VCaP (cell line): ENCODE results near the gene PRR5L.

Experiments
- H3K27ac ChIP-seq: fragments of 450-650 bp; 2 replicates; pipeline ENCODE4 v1.5.1; 2017
- TF ChIP-seq, protein P1 (sequence below): fragments of 450-650 bp; conservative IDR thresholded peaks from 2 replicates; pipeline ENCODE4 v1.5.1; 2017; ENCODE audit warnings: mild to moderate bottlenecking, moderate library complexity

The PRR5L gene

DNA sequence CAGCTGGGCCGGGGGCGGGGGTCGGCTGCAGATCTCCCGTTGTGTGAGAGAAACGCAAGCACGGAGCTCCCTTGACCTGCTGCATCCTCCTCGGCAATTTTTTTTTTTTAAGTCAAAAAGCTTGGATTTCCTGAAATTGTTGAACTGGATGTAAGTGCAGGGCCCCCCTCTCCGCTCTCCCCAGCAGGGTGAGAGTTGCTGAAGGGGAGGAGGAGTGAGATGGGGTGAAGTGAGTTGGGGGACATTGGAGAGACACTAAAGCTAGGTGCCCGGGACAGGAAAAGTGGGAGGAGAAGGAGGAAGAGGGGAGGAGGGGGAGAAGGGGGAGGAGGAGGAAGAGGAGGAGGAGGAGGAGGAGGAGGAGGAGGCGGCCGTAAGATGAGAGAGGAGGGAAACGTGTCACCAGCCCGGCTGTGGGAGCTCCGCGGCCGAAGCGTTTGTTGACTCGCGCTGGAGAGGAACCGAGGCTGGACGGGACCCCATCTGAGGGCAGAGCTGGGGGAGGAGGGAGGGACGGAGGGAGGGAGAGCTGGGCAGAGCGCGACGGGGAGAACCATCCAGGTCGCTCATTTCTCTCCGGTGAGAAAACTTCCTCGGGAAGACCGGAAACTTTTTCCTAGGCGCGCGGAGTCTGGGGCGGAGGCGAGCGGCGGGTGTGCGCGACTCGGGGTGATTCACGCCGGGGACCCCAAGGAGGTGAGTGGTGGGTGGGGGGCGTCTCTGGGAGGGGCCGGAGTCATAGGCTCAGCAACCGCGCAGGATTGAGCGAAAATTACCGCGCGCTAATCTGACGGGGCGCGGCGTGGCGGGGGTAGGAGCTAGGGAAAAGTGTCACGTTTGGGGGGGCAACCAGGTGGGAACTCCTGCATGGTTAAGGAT, 80.2 kb downstream of the PRR5L start:
- peak overlapping the region; percentile 44; the same call in 1 of the 2 replicates for H3K27ac ChIP-seq
- TF ChIP-seq, protein P1, sequence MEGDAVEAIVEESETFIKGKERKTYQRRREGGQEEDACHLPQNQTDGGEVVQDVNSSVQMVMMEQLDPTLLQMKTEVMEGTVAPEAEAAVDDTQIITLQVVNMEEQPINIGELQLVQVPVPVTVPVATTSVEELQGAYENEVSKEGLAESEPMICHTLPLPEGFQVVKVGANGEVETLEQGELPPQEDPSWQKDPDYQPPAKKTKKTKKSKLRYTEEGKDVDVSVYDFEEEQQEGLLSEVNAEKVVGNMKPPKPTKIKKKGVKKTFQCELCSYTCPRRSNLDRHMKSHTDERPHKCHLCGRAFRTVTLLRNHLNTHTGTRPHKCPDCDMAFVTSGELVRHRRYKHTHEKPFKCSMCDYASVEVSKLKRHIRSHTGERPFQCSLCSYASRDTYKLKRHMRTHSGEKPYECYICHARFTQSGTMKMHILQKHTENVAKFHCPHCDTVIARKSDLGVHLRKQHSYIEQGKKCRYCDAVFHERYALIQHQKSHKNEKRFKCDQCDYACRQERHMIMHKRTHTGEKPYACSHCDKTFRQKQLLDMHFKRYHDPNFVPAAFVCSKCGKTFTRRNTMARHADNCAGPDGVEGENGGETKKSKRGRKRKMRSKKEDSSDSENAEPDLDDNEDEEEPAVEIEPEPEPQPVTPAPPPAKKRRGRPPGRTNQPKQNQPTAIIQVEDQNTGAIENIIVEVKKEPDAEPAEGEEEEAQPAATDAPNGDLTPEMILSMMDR, result no peak

- TF ChIP-seq, protein P1, result peak; percentile 80
- H3K27ac ChIP-seq, result peak overlapping the region; percentile 44; the same call in 1 of the 2 replicates
Observed at GRCh38 chr11:36376888-36377758, 81.0 kb downstream of the PRR5L start.

DNA sequence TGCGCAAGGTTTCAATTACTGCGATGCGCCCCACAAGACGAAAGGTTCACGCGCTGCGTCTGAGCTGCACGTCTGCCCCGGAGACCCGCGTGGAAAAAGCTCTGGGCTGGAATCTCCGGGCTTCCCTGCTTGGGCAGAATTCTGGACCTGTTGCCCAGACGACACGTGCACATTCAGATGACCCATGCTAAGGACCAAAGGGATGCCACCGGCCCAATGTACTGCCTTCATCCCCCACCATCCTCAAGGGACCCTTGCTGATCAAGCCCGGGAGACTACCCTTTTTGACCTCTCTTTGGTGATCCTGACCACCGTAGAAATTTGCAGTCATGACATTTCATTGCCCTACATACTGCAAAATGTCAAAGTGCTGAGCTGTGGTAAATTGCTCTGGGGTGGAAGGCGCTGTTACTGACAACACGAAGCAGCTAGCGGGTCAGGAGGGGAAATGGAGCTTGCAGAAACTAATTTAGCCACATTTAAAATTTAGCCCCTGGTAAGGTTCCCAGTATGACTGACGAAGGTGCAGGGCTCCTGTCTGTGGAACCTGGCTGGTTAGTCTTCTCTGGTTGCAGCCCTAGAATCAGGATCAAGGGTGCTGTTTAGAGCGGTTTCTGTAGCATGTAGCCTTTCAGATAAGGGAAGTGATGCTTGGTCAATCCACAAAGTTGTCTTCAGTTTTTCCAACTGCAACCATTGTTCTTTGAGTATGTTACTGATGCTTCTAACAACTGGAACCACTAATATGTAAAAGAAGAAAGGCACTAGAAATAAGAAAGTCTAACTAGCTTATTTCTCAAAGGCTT, 81.9 kb downstream of the PRR5L start:
- TF ChIP-seq, protein P1, result no peak
- H3K27ac ChIP-seq, result peak overlapping the region; percentile 44; the same call in 1 of the 2 replicates

GRCh38 chr11:36379653-36380052, 83.6 kb downstream of the PRR5L start:
- no peak overlapping the region for H3K27ac ChIP-seq

GRCh38 chr11:36380296-36381014, 84.4 kb downstream of the PRR5L start:
- H3K27ac ChIP-seq, result no peak overlapping the region
- TF ChIP-seq, protein P1, result no peak

More at GRCh38 chr11:36379653-36380052, 83.6 kb downstream of the PRR5L start:
- TF ChIP-seq, protein P1, result no peak

DNA sequence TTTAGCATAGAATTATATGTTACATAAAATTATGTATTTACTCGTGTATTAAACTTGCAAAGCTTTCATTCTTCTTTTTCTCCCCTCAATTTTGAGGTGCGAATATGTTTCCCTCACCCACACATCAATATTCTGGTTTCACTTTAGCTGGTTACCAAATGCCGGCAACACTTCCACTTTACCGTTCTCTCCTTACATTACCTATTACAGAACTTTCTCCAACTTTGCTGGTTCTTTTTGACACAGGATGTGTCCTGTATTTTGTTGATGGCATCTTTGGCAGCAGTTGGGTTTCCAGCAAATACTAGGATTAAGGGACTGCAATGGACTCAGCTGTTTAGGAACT, 84.9 kb downstream of the PRR5L start:
- H3K27ac ChIP-seq, result no peak overlapping the region
- TF ChIP-seq, protein P1, result no peak
